GM19025 (cell line): Measurements from ENCODE around the gene ATG4A.

Experiments
- ATAC-seq: cut with Tn5 transposase; IDR thresholded peaks from one replicate; pipeline ENCODE4 v1.9.1; 2021; ENCODE audit warnings: mild to moderate bottlenecking, low read depth, moderate library complexity; ENCODE audit not compliant: unreplicated experiment

Gene ATG4A

GRCh38 chrX:108121291-108121690 is 29.7 kb downstream of the ATG4A start:
- ATAC-seq: no peak

DNA sequence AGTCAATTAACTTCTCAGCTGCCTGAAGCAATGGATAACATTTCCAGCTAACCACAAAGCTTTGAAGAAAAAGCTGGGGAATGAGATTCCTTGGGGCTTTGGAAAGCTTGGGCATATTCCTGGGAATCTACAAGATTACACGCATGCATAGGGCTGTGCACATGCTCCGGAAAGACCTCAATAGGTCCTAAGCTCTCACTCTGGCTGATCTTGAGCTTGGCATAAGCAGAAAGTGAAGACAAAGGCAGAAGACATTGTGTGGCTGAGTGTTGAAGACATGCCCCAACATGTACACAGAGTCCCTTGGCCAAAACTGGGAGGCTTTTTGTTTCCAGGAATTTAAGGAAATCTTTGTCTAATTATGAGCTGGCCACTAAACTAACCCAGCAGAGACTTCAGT is 31.2 kb downstream of the ATG4A start:
- ATAC-seq: no peak

- no peak for ATAC-seq
These were observed 32.2 kb downstream of the ATG4A start for GRCh38 chrX:108123591-108124366.

GRCh38 chrX:108126661-108127060 is 35.1 kb downstream of the ATG4A start:
- ATAC-seq: no peak

DNA sequence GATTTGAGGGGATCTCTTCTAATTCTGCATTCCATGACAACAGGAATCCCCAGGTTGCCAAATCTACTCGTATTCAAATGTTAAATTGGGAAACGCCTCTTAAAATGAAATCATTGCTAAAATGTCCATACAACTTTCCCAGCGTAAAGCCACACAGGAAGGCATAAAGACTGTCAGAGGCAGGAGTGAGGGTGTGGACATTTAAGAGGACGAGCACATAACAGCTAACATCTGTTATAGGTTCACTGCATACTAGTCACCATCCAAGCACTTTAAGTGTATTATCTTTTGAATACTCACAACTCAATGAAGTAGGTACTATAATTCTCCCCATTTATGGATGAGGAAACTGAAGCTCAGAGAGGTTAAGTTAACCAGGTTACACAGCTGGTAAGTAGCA is 35.6 kb downstream of the ATG4A start:
- no peak for ATAC-seq

DNA sequence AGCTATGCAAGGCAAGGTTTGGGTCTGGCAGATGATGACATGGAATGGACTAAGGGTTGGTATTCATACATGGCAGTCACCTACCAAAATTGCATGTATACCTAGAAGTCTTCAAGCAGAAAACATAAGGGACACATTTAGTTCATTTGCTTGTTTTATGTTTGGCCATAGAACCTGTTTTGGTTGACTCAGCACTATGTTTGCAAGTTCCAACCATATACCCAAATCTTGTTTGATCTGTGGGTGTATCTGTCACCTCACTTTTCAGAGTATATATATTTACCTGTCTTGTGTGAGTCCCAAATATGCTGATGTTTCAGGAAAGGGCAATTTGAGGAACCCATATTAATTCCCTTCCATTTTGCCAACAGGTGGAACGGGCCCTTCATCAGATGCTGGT is 39.3 kb downstream of the ATG4A start:
- ATAC-seq: no peak

GRCh38 chrX:108131471-108131870 is 39.9 kb downstream of the ATG4A start:
- no peak for ATAC-seq

DNA sequence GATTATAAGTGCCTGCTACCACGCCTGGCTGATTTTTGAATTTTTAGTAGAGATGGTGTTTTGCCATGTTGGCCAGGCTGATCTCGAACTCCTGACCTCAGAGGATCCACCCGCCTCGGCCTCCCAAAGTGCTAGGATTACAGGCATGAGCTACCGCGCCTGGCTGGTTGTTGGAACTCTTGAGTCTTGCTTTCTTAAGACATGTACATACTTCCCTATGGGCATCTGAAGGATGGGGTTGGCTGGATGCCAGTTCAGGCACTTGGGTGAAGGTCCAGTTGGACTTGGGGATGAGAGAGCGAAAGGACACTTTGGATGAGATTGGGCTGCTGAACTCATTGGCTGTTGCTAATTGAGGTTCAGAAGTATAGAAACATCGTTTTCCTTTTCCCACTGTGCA is 40.5 kb downstream of the ATG4A start:
- no peak for ATAC-seq

DNA sequence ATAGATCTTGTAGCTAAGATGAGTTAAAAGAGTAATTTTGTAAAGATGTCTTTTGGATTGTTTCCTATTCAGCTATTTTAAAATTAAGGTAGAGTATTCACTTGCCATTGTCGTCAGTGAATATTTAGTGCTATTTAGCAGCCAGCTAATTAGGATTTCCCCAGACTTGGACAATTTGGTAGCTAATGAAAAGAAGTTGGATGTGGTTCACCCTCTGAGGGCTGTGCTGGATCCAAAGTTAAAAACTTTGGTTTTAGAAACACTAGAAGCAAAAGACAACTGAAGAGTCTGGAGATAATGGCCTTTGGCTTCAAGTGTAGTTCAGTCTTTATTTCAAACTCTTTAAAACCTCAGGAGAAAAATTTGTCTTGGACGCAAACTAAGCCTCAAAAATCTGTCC is 41.3 kb downstream of the ATG4A start:
- no peak for ATAC-seq

DNA sequence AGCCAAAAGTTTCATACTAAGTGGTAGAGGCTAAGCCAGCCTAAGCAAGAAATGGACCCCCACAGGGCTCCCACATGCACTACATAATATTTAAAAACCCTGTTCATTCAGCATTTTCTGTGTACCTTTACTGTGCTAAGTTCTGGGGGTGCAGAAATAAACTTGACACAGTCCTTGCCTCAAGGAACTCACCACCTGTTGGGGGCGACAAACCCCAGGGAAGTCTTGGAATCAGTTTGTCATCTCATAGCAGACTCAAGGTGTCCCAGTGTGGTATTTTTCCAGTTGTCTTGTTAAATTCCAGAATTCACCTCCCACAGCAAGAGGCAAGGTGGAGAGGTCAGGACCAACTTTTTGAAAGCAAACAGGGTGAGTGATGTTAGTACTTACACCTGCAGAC is 43.1 kb downstream of the ATG4A start:
- no peak for ATAC-seq

- no peak for ATAC-seq
These were observed 47.5 kb downstream of the ATG4A start for GRCh38 chrX:108138814-108139702.

- ATAC-seq: no peak
These were observed 56.9 kb downstream of the ATG4A start for GRCh38 chrX:108148524-108148923.

- no peak for ATAC-seq
These were observed 64.5 kb downstream of the ATG4A start for GRCh38 chrX:108156082-108156481.

- ATAC-seq: no peak
These were observed 65.4 kb downstream of the ATG4A start for GRCh38 chrX:108156934-108157466.

GRCh38 chrX:108157628-108158027 is 66.0 kb downstream of the ATG4A start:
- no peak for ATAC-seq

DNA sequence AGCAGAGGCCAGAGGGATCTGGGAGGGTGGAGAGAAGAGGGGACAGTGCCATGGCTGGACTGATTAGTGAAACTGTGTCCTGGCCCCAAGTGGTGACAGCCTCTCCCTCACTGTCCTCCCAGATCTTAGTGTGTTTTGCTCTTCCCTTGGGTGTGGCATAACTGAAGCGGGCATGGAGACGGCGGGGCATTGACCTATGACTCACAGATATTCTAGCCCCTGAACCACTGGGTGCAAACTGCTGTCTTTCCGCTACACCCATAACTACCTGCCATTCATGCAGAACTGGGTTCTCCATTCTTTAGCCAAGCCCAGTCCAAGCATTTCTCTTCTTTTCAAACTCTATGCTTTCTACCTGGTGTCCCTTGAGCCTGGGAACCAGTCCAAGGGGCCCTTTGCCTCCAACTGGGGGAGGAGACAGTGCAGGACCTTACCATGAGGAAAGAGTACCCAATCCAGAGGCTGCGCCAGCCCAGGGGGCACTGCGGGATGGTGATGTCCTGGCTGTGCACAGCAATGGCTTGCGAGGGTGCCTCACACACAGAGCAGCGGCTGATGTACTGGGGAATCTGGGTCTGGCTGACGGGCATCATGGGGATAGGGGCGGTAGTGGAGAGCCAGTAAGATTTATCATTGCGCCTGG is 67.6 kb downstream of the ATG4A start:
- ATAC-seq: no peak

DNA sequence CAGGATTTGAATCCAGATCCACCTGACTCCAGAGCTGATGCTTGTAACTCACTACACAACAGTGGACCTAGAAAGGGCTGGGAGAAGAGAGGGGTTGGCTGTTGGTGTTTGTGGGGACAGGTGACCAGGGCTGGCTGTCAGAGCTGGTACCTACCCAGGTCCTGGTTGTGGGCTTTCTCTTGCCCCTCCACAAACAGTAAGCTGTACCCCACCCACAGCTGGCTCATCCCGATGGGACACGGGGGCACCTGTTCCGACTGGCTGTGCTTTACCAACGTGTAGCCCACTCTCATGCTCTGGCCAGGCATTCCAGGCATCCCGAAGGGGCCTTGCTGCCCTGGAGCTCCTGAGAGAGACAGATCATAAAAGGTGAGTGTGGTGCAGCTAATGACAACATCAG is 68.7 kb downstream of the ATG4A start:
- no peak for ATAC-seq

DNA sequence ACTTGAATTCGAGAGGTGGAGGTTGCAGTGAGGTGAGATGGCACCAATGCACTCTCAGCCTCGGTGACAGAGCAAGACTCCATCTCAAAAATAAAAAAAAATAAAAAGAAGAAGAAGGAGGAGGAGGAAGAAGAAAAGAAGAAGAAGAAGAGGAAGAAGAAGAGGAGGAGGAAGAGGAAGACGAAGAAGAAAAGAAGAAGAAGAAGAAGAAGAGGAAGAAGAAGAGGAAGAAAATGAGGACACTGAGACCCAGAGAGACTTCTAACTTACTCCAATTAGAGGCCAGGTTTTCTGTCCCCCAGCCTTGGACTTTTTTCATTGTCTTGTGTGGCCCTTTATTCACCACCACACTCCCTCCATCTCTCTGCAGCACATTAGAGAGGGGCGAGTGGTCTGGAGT is 70.7 kb downstream of the ATG4A start:
- no peak for ATAC-seq

GRCh38 chrX:108163333-108164082 is 71.9 kb downstream of the ATG4A start:
- ATAC-seq: no peak

GRCh38 chrX:108165383-108166111 is 74.0 kb downstream of the ATG4A start:
- ATAC-seq: no peak
